ENCODE results near the gene AK9. TPM values are rescaled to one million over a fixed set of nuclear protein-coding genes. Genes with fewer than 3 reads are reported as not detected.

The AK9 gene
- total and polyA plus RNA-seq, 11 donors = 6.6 to 17.0 (median 9.1) TPM

- H3K27ac ChIP-seq = no peak overlapping the region
- WGBS, 4 donors = 77 to 80% (median 79%) methylated on average over 6 of the region's 6 CpGs
- H3K4me3 ChIP-seq = peak overlapping the region in 1 of 12 donors; percentile 28
- no peak for TF ChIP-seq POLR2A (IDR thresholded peaks at IDR 0.05)
- TF ChIP-seq CTCF (IDR thresholded peaks at IDR 0.05) = no peak
- ATAC-seq = no peak
- H3K9me3 ChIP-seq = peaks cover 0 to 3% (median 0%) of the 10 kb centered on the region in 12 donors
- intact Hi-C loops (cut with DNase I) = no loop called here
- no peak for DNase-seq
- H3K4me1 ChIP-seq = peaks cover 0 to 16% (median 5%) of the 10 kb centered on the region in 12 donors
- no peaks in the 10 kb centered on the region for H3K36me3 ChIP-seq
- H3K27me3 ChIP-seq = no peaks in the 10 kb centered on the region
These were observed 175.1 kb downstream of the AK9 start for GRCh38 chr6:109515781-109516409.

- peaks cover 0 to 16% (median 5%) of the 10 kb centered on the region in 12 donors for H3K4me1 ChIP-seq
- no peaks in the 10 kb centered on the region for H3K27me3 ChIP-seq
- no peak overlapping the region for H3K27ac ChIP-seq
- no peaks in the 10 kb centered on the region for H3K36me3 ChIP-seq
- peaks cover 0 to 3% (median 0%) of the 10 kb centered on the region in 12 donors for H3K9me3 ChIP-seq
- DNase-seq (no peak), ATAC-seq (no peak)
- no peak overlapping the region for H3K4me3 ChIP-seq
- intact Hi-C loops (cut with DNase I) = no loop called here
- 91 to 94% (median 91%) methylated on average over 3 of the region's 3 CpGs for WGBS, 4 donors
- TF ChIP-seq POLR2A (IDR thresholded peaks at IDR 0.05) (no peak), CTCF (IDR thresholded peaks at IDR 0.05) (no peak)
These were observed 176.1 kb downstream of the AK9 start for GRCh38 chr6:109514946-109515345.

GRCh38 chr6:109513571-109514071, 177.4 kb downstream of the AK9 start:
- Histone ChIP-seq H3K9me3 (no peaks in the 10 kb centered on the region), H3K36me3 (no peaks in the 10 kb centered on the region), H3K27ac (peak overlapping the region in 2 of 12 donors; percentile 1 to 59), H3K4me1 (peaks cover 0 to 16% (median 5%) of the 10 kb centered on the region in 12 donors), H3K27me3 (no peaks in the 10 kb centered on the region), H3K4me3 (no peak overlapping the region)
- no peak for TF ChIP-seq POLR2A (IDR thresholded peaks at IDR 0.05)
- TF ChIP-seq CTCF (IDR thresholded peaks at IDR 0.05) = no peak
- intact Hi-C loops (cut with DNase I) = no loop called here
- 53 to 64% (median 58%) methylated on average over 2 of the region's 2 CpGs for WGBS, 4 donors
- ATAC-seq (peak; percentile 36 to 82 (median 55)), DNase-seq (no peak)

- H3K4me3 ChIP-seq = no peak overlapping the region
- ATAC-seq = no peak
These were observed 178.7 kb downstream of the AK9 start for GRCh38 chr6:109512271-109512817.

More at GRCh38 chr6:109512271-109512817, 178.7 kb downstream of the AK9 start:
- no peak for DNase-seq
- H3K27me3 ChIP-seq = no peaks in the 10 kb centered on the region
- H3K36me3 ChIP-seq = no peaks in the 10 kb centered on the region
- H3K9me3 ChIP-seq = no peaks in the 10 kb centered on the region
- intact Hi-C loops (cut with DNase I) = no loop called here
- 49 to 61% (median 58%) methylated on average over 2 of the region's 2 CpGs for WGBS, 4 donors
- no peak for TF ChIP-seq POLR2A (IDR thresholded peaks at IDR 0.05)
- TF ChIP-seq CTCF (IDR thresholded peaks at IDR 0.05) = no peak
- peak overlapping the region in 1 of 12 donors; percentile 48 for H3K27ac ChIP-seq
- peaks cover 0 to 16% (median 5%) of the 10 kb centered on the region in 12 donors for H3K4me1 ChIP-seq
